HepG2 (cell line): ENCODE results near the gene RBM23. TPM values are rescaled to one million over a fixed set of nuclear protein-coding genes. Genes with fewer than 3 reads are reported as not detected.
A peak's percentile ranks its signal among the peaks of the same experiment; 100 is the strongest.

Source experiments
- ARNT2 ChIP-seq: sonication (generic); formaldehyde crosslinking; IDR thresholded peaks from 2 replicates; pipeline ENCODE4 v1.8.0; 2022; ENCODE audit warnings: mild to moderate bottlenecking, low read depth, missing genetic modification reagents, moderate library complexity
- ATM ChIP-seq: fragments of 450-650 bp; IDR thresholded peaks from 2 replicates; pipeline ENCODE4 v1.7.1; 2017; ENCODE audit warnings: mild to moderate bottlenecking, borderline replicate concordance
- ELK4 ChIP-seq: sonication (generic); formaldehyde crosslinking; IDR thresholded peaks from 2 replicates; pipeline ENCODE4 v1.9.0; 2021; ENCODE audit warnings: missing genetic modification reagents, borderline replicate concordance
- FOSL2 ChIP-seq: sonication (generic); formaldehyde crosslinking; IDR thresholded peaks from 2 replicates; pipeline ENCODE4 v1.4.0; 2020; ENCODE audit warnings: missing genetic modification reagents
- GMEB1 ChIP-seq: sonication (generic); formaldehyde crosslinking; IDR thresholded peaks from 2 replicates; pipeline ENCODE4 v1.5.1; 2020; ENCODE audit warnings: missing genetic modification reagents, mild to moderate bottlenecking, borderline replicate concordance
- LCORL ChIP-seq, 2 experiments: fragments of 450-650 bp in 1 of 2; sonication (generic) in 1 of 2; formaldehyde crosslinking in 1 of 2; IDR thresholded peaks; 2 replicates each; pipeline versions ENCODE4 v1.5.0 to v1.6.1; 2017 to 2020; ENCODE audit warnings: antibody characterized with exemption in 1 of 2, missing genetic modification reagents in 1 of 2
- MAZ ChIP-seq, 2 experiments: sonication (generic) in 1 of 2; formaldehyde crosslinking in 1 of 2; IDR thresholded peaks; 2 replicates each; pipeline versions ENCODE4 v1.5.0 to v1.6.1; 2012 to 2020; ENCODE audit warnings: low read depth in 2 of 2, mild to moderate bottlenecking in 2 of 2, borderline replicate concordance in 1 of 2, improper control_type of control experiment in 1 of 2, low read length in 1 of 2, missing genetic modification reagents in 1 of 2, moderate library complexity in 1 of 2
- MED8 ChIP-seq: sonication (generic); formaldehyde crosslinking; IDR thresholded peaks from 2 replicates; pipeline ENCODE4 v1.8.1; 2023; ENCODE audit warnings: mild to moderate bottlenecking, missing genetic modification reagents; ENCODE audit not compliant: insufficient replicate concordance
- NR2C2 ChIP-seq: sonication (generic); formaldehyde crosslinking; IDR thresholded peaks from 2 replicates; pipeline ENCODE4 v1.4.0; 2020; ENCODE audit warnings: missing genetic modification reagents, mild to moderate bottlenecking, moderate library complexity, borderline replicate concordance
- PATZ1 ChIP-seq: sonication (generic); formaldehyde crosslinking; IDR thresholded peaks from 2 replicates; pipeline ENCODE4 v1.4.0; 2020; ENCODE audit warnings: missing genetic modification reagents
- POLR2AphosphoS5 ChIP-seq: IDR thresholded peaks from 2 replicates; pipeline ENCODE4 v1.6.1; 2012; ENCODE audit warnings: low read depth, low read length
- SMARCC2 ChIP-seq: fragments of 450-650 bp; IDR thresholded peaks from 2 replicates; pipeline ENCODE4 v1.6.1; 2017; ENCODE audit warnings: antibody characterized with exemption, mild to moderate bottlenecking
- TFAP4 ChIP-seq: sonication (generic); IDR thresholded peaks from 2 replicates; pipeline ENCODE4 v1.6.1; 2016; ENCODE audit warnings: low read depth, borderline replicate concordance
- YEATS2 ChIP-seq: sonication (generic); formaldehyde crosslinking; IDR thresholded peaks from 2 replicates; pipeline ENCODE4 v1.4.0; 2020; ENCODE audit warnings: missing genetic modification reagents, borderline replicate concordance
- ZBTB20 ChIP-seq: sonication (generic); formaldehyde crosslinking; IDR thresholded peaks from 2 replicates; pipeline ENCODE4 v1.8.1; 2023; ENCODE audit warnings: missing genetic modification reagents, low read depth, mild to moderate bottlenecking, borderline replicate concordance
- ZFP36L2 ChIP-seq: sonication (generic); formaldehyde crosslinking; IDR thresholded peaks from 2 replicates; pipeline ENCODE4 v1.4.0; 2020; ENCODE audit warnings: missing genetic modification reagents
- ZNF282 ChIP-seq: fragments of 450-650 bp; IDR thresholded peaks from 2 replicates; pipeline ENCODE4 v1.6.1; 2018; ENCODE audit not compliant: partially characterized antibody
- ZNF512 ChIP-seq: sonication (generic); formaldehyde crosslinking; IDR thresholded peaks from 2 replicates; pipeline ENCODE4 v1.4.0; 2020; ENCODE audit warnings: mild to moderate bottlenecking, missing genetic modification reagents
- ZNF549 ChIP-seq: sonication (generic); formaldehyde crosslinking; IDR thresholded peaks from 2 replicates; pipeline ENCODE4 v1.5.0; 2020; ENCODE audit warnings: missing genetic modification reagents
- ZNF775 ChIP-seq: sonication (generic); formaldehyde crosslinking; IDR thresholded peaks from 2 replicates; pipeline ENCODE4 v1.4.0; 2020; ENCODE audit warnings: missing genetic modification reagents, mild to moderate bottlenecking, moderate library complexity, borderline replicate concordance
- ZSCAN9 ChIP-seq: IDR thresholded peaks from 2 replicates; pipeline ENCODE4 v1.6.1; 2016; ENCODE audit warnings: borderline replicate concordance
- polyA plus RNA-seq, 8 experiments: library from polyadenylated mRNA; depleted of rRNA in 3 of 8; stranded (reverse) in 7 of 8; unstranded in 1 of 8; fragments of >200 nt; fragmentation: Illumina TruSeq in 4 of 8; extraction: Trizol in 4 of 8; gene quantifications; 2 replicates each; pipeline versions ENCODE4 v1.2.1 to v1.2.3, GENCODE V29; 2011 to 2016; ENCODE audit warnings: low read depth in 4 of 8, missing spikeins in 1 of 8, mixed read lengths in 1 of 8; ENCODE audit not compliant: insufficient read depth in 1 of 8
- total RNA-seq, 5 experiments: library from RNA; depleted of rRNA; stranded (reverse); fragments of >200 nt; fragmentation: Illumina TruSeq; extraction: Trizol; gene quantifications; 2 replicates each; pipeline ENCODE4 v1.2.3, GENCODE V29; 2016; ENCODE audit warnings: low read depth in 1 of 5

Gene RBM23
- total and polyA plus RNA-seq, 2 of the 13 experiments (the other 11 are each of a cell fraction or from before 2014, with no cell fraction given): 1.5 to 2.1 TPM

- TF ChIP-seq ZNF775 (CRISPR knock-in tag) (0 out of 2 replicates have a peak, but pooled peaks have one; percentile 22), ZFP36L2 (CRISPR knock-in tag) (no peak), ZSCAN9 (CRISPR knock-in tag) (no peak), YEATS2 (CRISPR knock-in tag) (no peak), GMEB1 (no peak), ATM (no peak), POLR2AphosphoS5 (no peak), FOSL2 (CRISPR knock-in tag) (no peak), TFAP4 (no peak), ZNF549 (CRISPR knock-in tag) (no peak), ARNT2 (CRISPR knock-in tag) (no peak), MED8 (no peak), ZNF282 (no peak), NR2C2 (no peak), ELK4 (CRISPR knock-in tag) (no peak), ZBTB20 (CRISPR knock-in tag) (no peak), ZNF512 (no peak), PATZ1 (0 out of 2 replicates have a peak, but pooled peaks have one; percentile 15), LCORL (IDR thresholded peaks at IDR 0.05) (0 out of 2 replicates have a peak, but pooled peaks have one; percentile 32), LCORL (CRISPR knock-in tag; IDR thresholded peaks at IDR 0.05) (no peak), MAZ (IDR thresholded peaks at IDR 0.05; ENCODE audit: borderline replicate concordance, low read depth, low read length) (0 out of 2 replicates have a peak, but pooled peaks have one; percentile 11), MAZ (CRISPR knock-in tag; IDR thresholded peaks at IDR 0.05; ENCODE audit: low read depth) (no peak), SMARCC2 (no peak)
These were observed 35.6 kb downstream of the RBM23 start, which contains the start of gene REM2 (continued) for GRCh38 chr14:22883173-22883976.
